Endothelial cell (in vitro differentiated cells): Measurements from ENCODE around the gene SLC22A12. TPM values are rescaled to one million over a fixed set of nuclear protein-coding genes. Genes with fewer than 3 reads are reported as not detected.

ENCODE experiments used
- DNase-seq: peaks from one replicate; pipeline ENCODE4 v3.0.0; 2021; ENCODE audit warnings: low spot score
- H3K27ac Mint-ChIP-seq: one replicate; pipeline ENCODE4 v1.8.0; 2021; ENCODE audit warnings: mixed read lengths, inconsistent platforms; ENCODE audit not compliant: unreplicated experiment
- H3K27me3 Mint-ChIP-seq: one replicate; pipeline ENCODE4 v1.8.0; 2021; ENCODE audit warnings: mild to moderate bottlenecking, moderate library complexity, mixed read lengths, inconsistent platforms; ENCODE audit not compliant: unreplicated experiment
- H3K36me3 Mint-ChIP-seq: one replicate; pipeline ENCODE4 v1.8.0; 2021; ENCODE audit warnings: mild to moderate bottlenecking, low read depth, mixed read lengths, inconsistent platforms; ENCODE audit not compliant: unreplicated experiment
- H3K4me1 Mint-ChIP-seq: one replicate; pipeline ENCODE4 v1.8.0; 2021; ENCODE audit warnings: mild to moderate bottlenecking, mixed read lengths, inconsistent platforms; ENCODE audit not compliant: unreplicated experiment
- H3K4me3 Mint-ChIP-seq: one replicate; pipeline ENCODE4 v1.8.0; 2021; ENCODE audit warnings: mild to moderate bottlenecking, mixed read lengths, inconsistent platforms; ENCODE audit not compliant: unreplicated experiment
- H3K9me3 Mint-ChIP-seq: one replicate; pipeline ENCODE4 v1.8.0; 2021; ENCODE audit warnings: mixed read lengths, inconsistent platforms; ENCODE audit not compliant: unreplicated experiment
- CTCF ChIP-seq: fragments of 200-600 bp; sonication (generic); IDR thresholded peaks from one replicate; pipeline ENCODE4 v1.5.0; 2021; ENCODE audit warnings: antibody characterized with exemption; ENCODE audit not compliant: unreplicated experiment
- total RNA-seq: library from RNA; stranded (reverse); fragmentation: NEBNext Ultra II Directional; extraction: Animal tissue kit (Norgen Biotek cat#: 25700); gene quantifications from one replicate; pipeline ENCODE4 v1.2.1, GENCODE V29; 2021; ENCODE audit not compliant: unreplicated experiment

Gene SLC22A12
- total RNA-seq, 1 donor from 2014 or later, result not detected

- peaks cover 5% of the 10 kb centered on the region for H3K27me3 Mint-ChIP-seq
Observed at GRCh38 chr11:64569300-64569970, 21.6 kb upstream of the SLC22A12 start.

GRCh38 chr11:64570341-64570740 is 20.7 kb upstream of the SLC22A12 start:
- Mint-ChIP-seq H3K9me3 (no peaks in the 10 kb centered on the region), H3K27me3 (peaks cover 5% of the 10 kb centered on the region), H3K4me3 (no peak overlapping the region), H3K36me3 (no peaks in the 10 kb centered on the region), H3K27ac (no peak overlapping the region), H3K4me1 (peaks cover 10% of the 10 kb centered on the region)
- no peak for TF ChIP-seq CTCF
- no peak for DNase-seq

More at GRCh38 chr11:64569300-64569970, 21.6 kb upstream of the SLC22A12 start:
- no peak for TF ChIP-seq CTCF
- Mint-ChIP-seq H3K4me1 (peaks cover 13% of the 10 kb centered on the region), H3K4me3 (no peak overlapping the region), H3K9me3 (no peaks in the 10 kb centered on the region), H3K27ac (no peak overlapping the region), H3K36me3 (no peaks in the 10 kb centered on the region)
- DNase-seq, result no peak

GRCh38 chr11:64571050-64571409 is 20.0 kb upstream of the SLC22A12 start:
- H3K27me3 Mint-ChIP-seq, result peaks cover 2% of the 10 kb centered on the region
- no peak for TF ChIP-seq CTCF
- H3K4me1 Mint-ChIP-seq, result peaks cover 5% of the 10 kb centered on the region
- no peak for DNase-seq
- no peaks in the 10 kb centered on the region for H3K9me3 Mint-ChIP-seq
- no peaks in the 10 kb centered on the region for H3K36me3 Mint-ChIP-seq
- H3K4me3 Mint-ChIP-seq, result no peak overlapping the region
- no peak overlapping the region for H3K27ac Mint-ChIP-seq

GRCh38 chr11:64571410-64572091 is 19.5 kb upstream of the SLC22A12 start:
- DNase-seq, result no peak
- H3K27ac Mint-ChIP-seq, result no peak overlapping the region
- no peak for TF ChIP-seq CTCF

GRCh38 chr11:64572143-64572542 is 18.9 kb upstream of the SLC22A12 start:
- no peaks in the 10 kb centered on the region for H3K4me1 Mint-ChIP-seq
- TF ChIP-seq CTCF, result no peak
- no peaks in the 10 kb centered on the region for H3K9me3 Mint-ChIP-seq
- DNase-seq, result no peak
- no peak overlapping the region for H3K4me3 Mint-ChIP-seq
- no peak overlapping the region for H3K27ac Mint-ChIP-seq
- H3K36me3 Mint-ChIP-seq, result no peaks in the 10 kb centered on the region
- peaks cover 1% of the 10 kb centered on the region for H3K27me3 Mint-ChIP-seq

More at GRCh38 chr11:64571410-64572091, 19.5 kb upstream of the SLC22A12 start:
- no peaks in the 10 kb centered on the region for H3K36me3 Mint-ChIP-seq
- no peak overlapping the region for H3K4me3 Mint-ChIP-seq
- peaks cover 1% of the 10 kb centered on the region for H3K27me3 Mint-ChIP-seq
- H3K9me3 Mint-ChIP-seq, result no peaks in the 10 kb centered on the region
- H3K4me1 Mint-ChIP-seq, result peaks cover 2% of the 10 kb centered on the region
